Activated naive CD8-positive, alpha-beta T cell treated with anti-CD3 and anti-CD28 coated beads, Interleukin-2, amount 10 ng/mL, durations not matched to agents 7 days and 5 days (primary cell): ENCODE measurements around the gene SPN. TPM values are rescaled to one million over a fixed set of nuclear protein-coding genes. Genes with fewer than 3 reads are reported as not detected.

Source experiments
- total RNA-seq, 2 experiments: library from RNA; stranded (reverse); gene quantifications; one replicate each; pipeline ENCODE4 v1.2.3, GENCODE V29; 2021

Gene SPN
- total RNA-seq, 2 experiments from 2014 or later: 255 to 263 TPM

Other genes starting within 250 kb of the SPN start
- 10 to 100 TPM in 1 of 2 experiments, 1 to 10 TPM in 1; 8.6 to 12.1 TPM for gene BOLA2, start 208.9 kb upstream of the SPN start, total RNA-seq
- 10 to 100 TPM; 19.9 to 68.2 TPM for gene SLX1B, start 208.7 kb upstream of the SPN start, total RNA-seq
- 1 to 10 TPM; 1.5 to 2.4 TPM for gene SULT1A4, start 203.3 kb upstream of the SPN start, total RNA-seq
- gene NPIPB12, start 156.8 kb upstream of the SPN start, total RNA-seq: 100 to 1,000 TPM; 105 to 121 TPM
- gene QPRT, start 15.9 kb downstream of the SPN start, total RNA-seq: 10 to 100 TPM in 1 of 2 experiments, 1 to 10 TPM in 1; 7.4 to 10.0 TPM
- gene C16orf54, start 82.7 kb downstream of the SPN start, total RNA-seq: 10 to 100 TPM; 84.2 to 88.0 TPM
- not detected for gene ZG16, start 115.0 kb downstream of the SPN start, total RNA-seq
- 100 to 1,000 TPM; 191 to 199 TPM for gene KIF22, start 127.5 kb downstream of the SPN start, total RNA-seq
- gene MAZ, start 143.3 kb downstream of the SPN start, total RNA-seq: 100 to 1,000 TPM; 395 to 418 TPM
- gene PRRT2, start 148.9 kb downstream of the SPN start, total RNA-seq: 1 to 10 TPM; 2.2 to 2.3 TPM
- gene PAGR1, start 152.9 kb downstream of the SPN start, total RNA-seq: 10 to 100 TPM; 29.8 to 34.3 TPM
- 100 to 1,000 TPM; 130 to 136 TPM for gene MVP, start 157.2 kb downstream of the SPN start, total RNA-seq
- 10 to 100 TPM; 65.0 to 74.7 TPM for gene CDIPT, start 200.0 kb downstream of the SPN start, total RNA-seq
- gene SEZ6L2, start 236.3 kb downstream of the SPN start, total RNA-seq: not detected
- under 1 TPM in 1 of 2 experiments, not detected in 1; 0.42 TPM for gene ASPHD1, start 237.2 kb downstream of the SPN start, total RNA-seq